ENCODE results near the gene CDK15.

CDK15 gene

DNA sequence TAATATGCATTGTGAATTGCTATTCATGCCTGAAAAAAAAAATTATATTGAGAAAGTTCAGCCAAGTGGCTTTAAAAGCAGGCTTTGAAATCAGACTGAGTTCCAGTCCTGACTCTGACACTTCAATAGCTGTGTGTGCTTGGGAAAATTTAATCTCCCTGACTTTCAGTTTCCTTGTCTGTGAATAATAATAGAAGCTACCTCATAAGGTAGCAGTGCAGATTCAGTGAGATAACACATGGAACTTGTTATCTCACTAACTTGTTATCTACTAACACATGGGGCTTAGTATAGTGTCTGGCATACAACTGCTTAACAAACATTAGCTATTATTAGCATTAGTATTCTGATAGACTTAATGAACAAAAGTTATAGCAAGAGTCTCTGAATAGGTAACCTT lies 40.5 kb upstream of the CDK15 start:
- H3K4me2 ChIP-seq (ENCODE audit: low read length): no peak overlapping the region
- H3K9ac ChIP-seq: no peak overlapping the region
- no peaks in the 10 kb centered on the region for H3K36me3 ChIP-seq (ENCODE audit: control insufficient read depth, insufficient read depth, low read length)

DNA sequence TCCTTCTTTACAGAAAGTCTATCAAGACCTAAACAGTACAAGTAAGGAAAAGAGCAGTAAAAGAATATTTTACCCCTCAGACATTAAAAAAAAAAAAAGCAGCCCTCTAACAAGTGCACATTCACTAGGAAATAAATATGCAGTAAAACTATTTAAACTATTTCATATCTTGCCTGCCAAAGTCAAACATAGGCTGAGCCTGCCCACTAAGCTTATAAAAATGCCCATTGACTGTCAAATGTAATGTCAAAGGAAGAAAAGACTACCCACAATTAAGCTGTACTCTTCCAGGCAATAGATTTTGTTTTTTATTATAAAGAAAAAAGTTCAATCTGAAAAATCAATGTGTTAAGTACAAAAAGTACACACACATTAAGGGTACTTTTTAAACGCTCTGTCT lies 37.4 kb upstream of the CDK15 start:
- H3K4me1 ChIP-seq: peaks cover 3% of the 10 kb centered on the region
- peaks cover 6% of the 10 kb centered on the region for H3K79me2 ChIP-seq
- H3K27ac ChIP-seq: no peak overlapping the region
- H3K4me3 ChIP-seq (ENCODE audit: low read depth, low read length): no peak overlapping the region
- H3K9ac ChIP-seq: no peak overlapping the region
- TF ChIP-seq, protein P1, sequence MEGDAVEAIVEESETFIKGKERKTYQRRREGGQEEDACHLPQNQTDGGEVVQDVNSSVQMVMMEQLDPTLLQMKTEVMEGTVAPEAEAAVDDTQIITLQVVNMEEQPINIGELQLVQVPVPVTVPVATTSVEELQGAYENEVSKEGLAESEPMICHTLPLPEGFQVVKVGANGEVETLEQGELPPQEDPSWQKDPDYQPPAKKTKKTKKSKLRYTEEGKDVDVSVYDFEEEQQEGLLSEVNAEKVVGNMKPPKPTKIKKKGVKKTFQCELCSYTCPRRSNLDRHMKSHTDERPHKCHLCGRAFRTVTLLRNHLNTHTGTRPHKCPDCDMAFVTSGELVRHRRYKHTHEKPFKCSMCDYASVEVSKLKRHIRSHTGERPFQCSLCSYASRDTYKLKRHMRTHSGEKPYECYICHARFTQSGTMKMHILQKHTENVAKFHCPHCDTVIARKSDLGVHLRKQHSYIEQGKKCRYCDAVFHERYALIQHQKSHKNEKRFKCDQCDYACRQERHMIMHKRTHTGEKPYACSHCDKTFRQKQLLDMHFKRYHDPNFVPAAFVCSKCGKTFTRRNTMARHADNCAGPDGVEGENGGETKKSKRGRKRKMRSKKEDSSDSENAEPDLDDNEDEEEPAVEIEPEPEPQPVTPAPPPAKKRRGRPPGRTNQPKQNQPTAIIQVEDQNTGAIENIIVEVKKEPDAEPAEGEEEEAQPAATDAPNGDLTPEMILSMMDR (IDR thresholded peaks at IDR 0.05): no peak
- no peaks in the 10 kb centered on the region for H3K36me3 ChIP-seq (ENCODE audit: control insufficient read depth, insufficient read depth, low read length)
- H3K27me3 ChIP-seq (ENCODE audit: control insufficient read depth, insufficient read depth, low read length): no peaks in the 10 kb centered on the region
- no peaks in the 10 kb centered on the region for H3K9me3 ChIP-seq (ENCODE audit: control insufficient read depth, low read length)
- H3K4me2 ChIP-seq (ENCODE audit: low read length): no peak overlapping the region
- H2AFZ ChIP-seq: no peak overlapping the region

More for the DNA sequence above, 40.5 kb upstream of the CDK15 start:
- no peak overlapping the region for H3K27ac ChIP-seq
- H3K9me3 ChIP-seq (ENCODE audit: control insufficient read depth, low read length): no peaks in the 10 kb centered on the region
- TF ChIP-seq, protein P1 (IDR thresholded peaks at IDR 0.05): no peak
- H3K4me1 ChIP-seq: peaks cover 3% of the 10 kb centered on the region
- H3K4me3 ChIP-seq (ENCODE audit: low read depth, low read length): no peak overlapping the region
- H3K79me2 ChIP-seq: no peaks in the 10 kb centered on the region
- H2AFZ ChIP-seq: no peak overlapping the region
- H3K27me3 ChIP-seq (ENCODE audit: control insufficient read depth, insufficient read depth, low read length): no peaks in the 10 kb centered on the region

DNA sequence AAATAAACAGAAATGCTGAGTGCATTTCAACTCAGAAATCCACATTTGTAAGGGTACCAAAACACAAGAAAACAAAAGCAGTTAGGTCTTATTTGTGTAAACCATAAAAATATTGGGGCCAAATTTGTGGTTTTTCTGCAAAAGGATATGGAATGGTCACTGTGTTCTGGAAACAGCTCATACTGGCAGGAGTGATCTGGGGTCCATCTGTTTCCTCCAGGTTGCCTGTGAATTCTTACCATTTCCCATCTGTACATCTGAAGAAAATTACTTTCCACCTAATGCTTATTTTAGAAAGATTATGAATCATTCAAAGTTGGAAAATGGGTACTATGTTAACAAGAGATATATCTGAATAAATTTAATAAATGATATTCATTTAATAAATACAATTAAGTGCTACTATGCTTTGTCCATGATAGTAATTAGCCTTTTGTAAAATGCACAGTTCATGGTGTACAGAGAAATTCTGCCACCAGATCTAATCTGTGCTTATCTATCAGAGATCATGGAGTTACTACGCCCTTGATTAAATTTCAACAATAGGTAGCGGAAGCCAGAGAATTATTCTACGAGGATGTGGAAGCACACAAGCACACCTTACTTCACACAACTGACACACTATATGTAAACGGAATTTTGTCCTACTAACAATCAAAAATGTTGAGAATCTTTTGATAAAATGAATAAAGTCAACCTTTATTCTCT lies 36.5 kb upstream of the CDK15 start:
- Histone ChIP-seq H3K4me1 (peaks cover 3% of the 10 kb centered on the region), H3K79me2 (peaks cover 7% of the 10 kb centered on the region), H3K36me3 (ENCODE audit: control insufficient read depth, insufficient read depth, low read length) (no peaks in the 10 kb centered on the region), H3K4me2 (ENCODE audit: low read length) (no peak overlapping the region), H3K4me3 (ENCODE audit: low read depth, low read length) (no peak overlapping the region), H3K27ac (no peak overlapping the region), H3K9me3 (ENCODE audit: control insufficient read depth, low read length) (no peaks in the 10 kb centered on the region), H3K9ac (no peak overlapping the region), H2AFZ (no peak overlapping the region), H3K27me3 (ENCODE audit: control insufficient read depth, insufficient read depth, low read length) (no peaks in the 10 kb centered on the region)
- TF ChIP-seq, protein P1 (IDR thresholded peaks at IDR 0.05): no peak

DNA sequence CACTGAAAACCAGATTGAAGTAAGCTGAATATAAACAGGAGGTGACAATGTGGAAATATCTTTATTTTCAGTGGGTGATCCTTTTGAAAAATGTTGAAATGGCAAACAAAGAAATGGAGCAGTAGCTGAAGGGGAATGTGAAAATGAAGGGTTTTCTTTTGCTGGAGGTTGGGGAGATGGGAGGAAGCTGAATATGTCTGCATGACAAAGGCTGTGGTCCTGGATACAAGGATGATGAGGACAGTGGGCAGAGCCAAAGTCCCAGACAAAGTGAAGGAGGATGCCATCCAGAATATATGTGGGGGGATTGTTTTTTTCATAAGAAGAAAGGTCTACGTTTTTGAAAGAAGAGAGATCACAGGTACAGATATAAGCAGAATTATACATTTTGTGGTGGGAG lies 32.3 kb upstream of the CDK15 start:
- Histone ChIP-seq H3K9me3 (ENCODE audit: control insufficient read depth, low read length) (no peaks in the 10 kb centered on the region), H3K4me2 (ENCODE audit: low read length) (no peak overlapping the region), H3K27ac (no peak overlapping the region), H3K36me3 (ENCODE audit: control insufficient read depth, insufficient read depth, low read length) (no peaks in the 10 kb centered on the region), H3K4me3 (ENCODE audit: low read depth, low read length) (no peak overlapping the region), H3K27me3 (ENCODE audit: control insufficient read depth, insufficient read depth, low read length) (no peaks in the 10 kb centered on the region), H3K9ac (no peak overlapping the region), H3K79me2 (peaks cover 29% of the 10 kb centered on the region), H2AFZ (no peak overlapping the region), H3K4me1 (peaks cover 5% of the 10 kb centered on the region)
- TF ChIP-seq, protein P1 (IDR thresholded peaks at IDR 0.05): no peak

DNA sequence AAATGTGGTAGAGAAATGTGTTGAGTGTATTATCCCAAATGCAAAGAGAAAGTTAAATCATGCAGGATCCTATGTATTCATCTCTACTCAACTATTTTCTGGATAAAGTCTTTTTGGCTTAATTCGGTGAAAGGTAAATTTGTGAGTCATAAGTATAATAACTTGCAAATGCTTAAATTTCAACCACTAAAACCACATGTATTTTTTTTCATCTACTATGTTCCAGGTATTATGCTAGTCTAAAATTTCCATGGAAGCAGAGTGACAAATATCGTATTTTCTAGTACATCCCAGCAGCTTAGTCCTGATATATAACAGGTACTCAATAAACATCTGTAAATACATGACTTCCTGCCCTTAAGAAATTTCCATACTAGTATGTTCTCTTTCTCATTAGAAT lies 31.8 kb upstream of the CDK15 start:
- H3K36me3 ChIP-seq (ENCODE audit: control insufficient read depth, insufficient read depth, low read length): no peaks in the 10 kb centered on the region
- H3K4me1 ChIP-seq: peaks cover 5% of the 10 kb centered on the region
- TF ChIP-seq, protein P1 (IDR thresholded peaks at IDR 0.05): no peak
- no peak overlapping the region for H3K4me2 ChIP-seq (ENCODE audit: low read length)
- H3K27me3 ChIP-seq (ENCODE audit: control insufficient read depth, insufficient read depth, low read length): no peaks in the 10 kb centered on the region
- peaks cover 35% of the 10 kb centered on the region for H3K79me2 ChIP-seq
- H3K9ac ChIP-seq: no peak overlapping the region
- H2AFZ ChIP-seq: no peak overlapping the region
- H3K9me3 ChIP-seq (ENCODE audit: control insufficient read depth, low read length): no peaks in the 10 kb centered on the region
- H3K4me3 ChIP-seq (ENCODE audit: low read depth, low read length): no peak overlapping the region
- no peak overlapping the region for H3K27ac ChIP-seq

Data from parathyroid adenoma (tissue), 2 donors.